Measurements from ENCODE around the gene ARHGAP11A.

- TF ChIP-seq FOXK2 (IDR thresholded peaks at IDR 0.05) (no peak), SP1 (IDR thresholded peaks at IDR 0.05; ENCODE audit: low read depth, low read length) (no peak), RAD21 (IDR thresholded peaks at IDR 0.05; ENCODE audit: insufficient read depth, low read depth, low read length) (no peak), NRF1 (conservative IDR thresholded peaks at IDR 0.05; ENCODE audit: low read depth, low read length) (no peak), CTCF (IDR thresholded peaks at IDR 0.05 in 2 of 3, conservative IDR thresholded peaks at IDR 0.05 in 1 of 3; ENCODE audit: control insufficient read depth in 2 of 3, extremely low read depth in 1 of 3, insufficient read depth in 1 of 3, low read depth in 3 of 3, low read length in 3 of 3) (no peak), POLR2A (IDR thresholded peaks at IDR 0.05; ENCODE audit: low read depth, low read length) (no peak), ZNF24 (IDR thresholded peaks at IDR 0.05) (no peak), FOXM1 (IDR thresholded peaks at IDR 0.05; ENCODE audit: low read depth, low read length) (no peak)
Observed at GRCh38 chr15:32670623-32671022, 55.3 kb downstream of the ARHGAP11A start.
